ENCODE results near the gene ZFAND2A.
"Not testable (repeated sequence)": the region's sequence is repeated elsewhere in the genome, so short reads cannot be mapped to it uniquely, and the experiment has no call there.

Gene ZFAND2A

DNA sequence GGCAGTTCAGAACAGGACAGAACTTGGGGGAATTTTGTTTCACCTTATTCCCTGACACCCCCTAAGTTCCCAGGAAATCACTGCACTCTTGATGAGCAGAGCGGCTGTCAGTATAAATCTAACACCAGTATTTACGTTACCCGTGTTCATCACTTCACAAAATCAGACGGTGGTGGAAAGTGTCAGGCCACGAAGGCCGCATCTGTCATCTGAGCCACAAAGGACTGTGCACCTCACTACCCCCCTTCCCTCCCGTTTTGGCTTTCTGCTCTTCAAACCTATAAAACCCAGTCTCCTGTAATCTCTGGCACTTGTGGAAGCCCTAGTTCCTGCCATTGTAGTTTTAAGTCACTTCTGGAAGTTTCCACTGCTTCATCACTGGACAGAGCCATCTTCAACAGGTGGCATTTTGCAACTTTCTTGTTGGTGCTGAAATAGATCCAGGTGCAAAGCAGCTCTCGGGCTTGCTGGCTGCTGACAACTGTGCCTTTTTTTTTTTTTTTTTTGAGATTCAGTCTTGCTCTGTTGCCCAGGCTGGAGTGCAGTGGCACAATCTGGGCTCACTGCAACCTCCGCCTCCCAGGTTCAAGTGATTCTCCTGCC lies 9.5 kb downstream of the ZFAND2A start:
- no peak for DNase-seq

DNA sequence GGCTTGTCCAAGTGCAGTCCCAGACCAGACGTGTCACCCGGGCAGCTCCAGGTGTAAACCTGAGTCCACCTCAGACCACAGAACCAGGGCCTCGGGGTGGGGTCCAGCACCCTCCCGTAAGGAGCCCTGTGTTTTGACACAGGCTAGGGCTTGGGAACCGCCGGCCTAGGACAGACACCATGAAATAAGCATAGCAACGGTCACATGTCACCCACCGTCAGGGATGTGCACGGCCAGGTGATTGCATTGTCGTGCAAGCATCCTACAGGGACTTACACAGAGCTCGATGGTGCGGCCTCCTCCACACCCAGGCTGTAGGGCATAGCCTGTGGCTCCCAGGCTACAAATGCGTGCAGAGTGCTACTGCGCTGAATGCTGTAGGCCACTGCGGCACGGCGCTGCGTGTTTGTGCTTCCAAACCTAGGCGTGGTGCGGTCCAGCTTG lies 10.6 kb downstream of the ZFAND2A start:
- DNase-seq, result no peak

DNA sequence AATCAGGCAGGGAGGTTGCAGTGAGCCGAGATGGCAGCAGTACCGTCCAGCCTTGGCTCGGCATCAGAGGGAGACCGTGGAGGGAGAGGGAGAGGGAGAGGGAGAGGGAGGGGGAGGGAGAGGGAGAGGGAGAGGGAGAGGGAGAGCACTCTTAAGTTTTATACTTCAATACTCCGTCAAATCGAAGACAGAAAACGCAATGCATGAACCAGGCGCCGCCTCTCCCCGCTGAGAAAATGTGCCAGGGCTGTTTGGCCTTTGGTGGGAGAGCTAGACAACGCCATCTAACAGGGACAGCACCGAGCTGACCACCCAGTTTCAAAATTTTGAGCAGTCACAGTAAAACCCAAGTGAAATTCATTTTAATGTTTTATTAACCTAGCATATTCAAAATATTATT lies 12.1 kb downstream of the ZFAND2A start:
- not testable (repeated sequence) for DNase-seq

DNA sequence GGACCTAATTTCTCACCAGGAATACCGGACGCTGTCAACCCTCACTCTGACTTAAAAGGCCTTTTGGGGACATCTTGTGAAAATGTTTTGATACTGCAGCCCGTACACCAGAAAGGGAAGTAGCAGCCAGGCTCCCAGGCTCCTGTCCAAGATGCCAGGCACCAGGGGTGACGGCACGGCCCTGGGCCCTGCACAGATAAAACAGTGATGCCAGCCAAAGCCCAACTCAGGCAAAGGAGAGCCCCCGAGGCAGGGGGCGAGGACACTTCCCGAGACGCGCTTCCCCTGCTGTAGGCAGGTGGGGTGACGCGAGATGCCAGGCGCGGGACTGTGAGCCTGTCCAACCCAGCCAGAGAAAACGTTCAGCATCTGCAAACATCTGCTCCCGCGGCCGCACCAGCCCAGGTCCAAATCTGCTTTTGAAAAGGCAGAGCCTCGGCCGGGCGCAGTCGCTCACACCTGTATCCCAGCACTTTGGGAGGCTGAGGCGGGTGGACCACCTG lies 15.7 kb downstream of the ZFAND2A start:
- no peak for DNase-seq

DNA sequence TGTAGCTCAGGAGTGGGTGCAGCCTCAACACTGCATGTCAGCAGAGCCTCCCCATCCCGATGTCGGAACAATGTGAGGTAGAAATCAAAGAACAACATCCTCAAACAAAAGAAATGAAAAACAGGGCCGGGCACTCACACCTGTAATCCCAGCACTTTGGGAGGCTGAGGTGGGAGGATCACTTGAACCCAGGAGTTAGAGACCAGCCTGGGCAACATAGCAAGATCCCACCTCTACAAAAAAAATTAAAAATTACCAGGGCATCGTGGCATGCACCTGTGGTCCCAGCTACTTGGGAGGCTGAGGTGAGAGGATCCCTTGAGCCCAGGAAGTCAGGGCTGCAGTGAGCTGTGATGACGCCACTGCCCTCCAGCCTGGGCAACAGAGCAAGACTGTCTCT lies 17.0 kb downstream of the ZFAND2A start:
- not testable (repeated sequence) for DNase-seq

DNA sequence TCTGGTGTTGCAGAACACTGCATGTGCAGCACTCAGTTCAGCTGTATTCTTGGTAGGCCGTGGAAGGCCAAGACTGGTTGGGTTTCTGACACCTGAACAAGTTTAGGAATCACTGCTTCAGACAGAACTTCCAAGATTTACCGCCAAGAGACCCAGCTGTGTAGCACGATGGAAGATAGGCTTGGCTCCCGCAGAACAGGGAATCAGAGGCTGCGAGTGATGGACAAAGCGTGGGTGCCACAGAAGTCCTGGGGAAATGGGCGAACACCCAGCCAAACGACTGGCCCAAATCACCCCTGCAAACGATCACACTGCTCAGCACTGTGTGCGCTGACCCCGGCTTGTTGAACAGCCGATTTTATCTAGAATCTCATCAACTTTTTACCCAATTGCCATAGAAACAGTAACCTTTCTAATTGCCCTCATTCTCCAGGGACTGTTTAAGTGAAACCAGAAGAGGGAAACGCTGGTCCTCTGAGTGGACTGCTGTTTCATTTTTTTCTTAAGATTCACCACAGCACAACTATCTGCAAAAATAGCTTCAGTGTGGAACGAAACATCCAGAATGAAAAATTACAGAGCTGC lies 17.9 kb downstream of the ZFAND2A start:
- no peak for DNase-seq

DNA sequence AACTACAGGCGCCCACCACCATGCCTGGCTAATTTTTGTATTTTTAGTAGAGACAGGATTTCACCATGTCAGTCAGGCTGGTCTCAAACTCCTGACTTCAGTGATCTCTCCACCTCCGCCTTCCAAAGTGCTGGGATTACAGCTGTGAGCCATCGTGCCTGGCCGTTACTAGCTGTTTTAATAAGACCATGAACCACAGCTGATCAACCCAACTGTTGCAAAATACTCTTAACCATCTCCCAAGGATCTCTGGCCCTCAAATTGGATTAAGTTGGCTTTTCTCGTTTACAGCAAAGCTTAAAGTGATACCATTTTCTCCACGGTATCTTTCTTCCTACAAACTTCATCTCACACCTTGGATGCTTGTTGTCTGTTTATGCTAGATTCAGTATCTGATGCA lies 18.3 kb downstream of the ZFAND2A start:
- no peak for DNase-seq

DNA sequence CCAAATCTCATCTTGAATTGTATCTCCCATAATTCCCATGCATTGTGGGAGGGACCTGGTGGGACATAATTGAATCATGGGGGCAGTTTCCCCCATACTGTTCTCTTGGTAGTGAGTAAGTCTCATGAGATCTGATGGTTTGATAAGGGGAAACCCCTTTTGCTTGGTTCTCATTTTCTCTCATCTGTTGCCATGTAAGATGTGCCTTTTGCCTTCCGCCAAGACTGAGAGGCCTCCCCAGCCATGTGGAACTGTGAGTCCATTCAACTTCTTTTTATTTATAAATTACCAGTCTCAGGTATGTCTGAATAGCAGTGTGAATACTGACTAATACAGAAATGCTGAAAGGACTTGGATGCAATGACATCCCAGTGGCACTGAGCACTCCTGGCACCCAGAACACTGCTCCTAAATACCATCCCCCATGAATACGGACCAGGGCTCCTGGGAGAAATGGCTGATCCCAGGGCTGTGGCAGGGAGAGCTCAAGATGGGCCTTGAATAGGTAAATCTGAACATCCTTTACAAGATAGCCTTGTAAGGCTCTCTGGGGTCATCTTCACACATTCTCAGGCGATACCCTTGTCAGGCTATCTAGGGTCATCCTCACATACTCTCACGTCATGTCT lies 19.4 kb downstream of the ZFAND2A start:
- no peak for DNase-seq

DNA sequence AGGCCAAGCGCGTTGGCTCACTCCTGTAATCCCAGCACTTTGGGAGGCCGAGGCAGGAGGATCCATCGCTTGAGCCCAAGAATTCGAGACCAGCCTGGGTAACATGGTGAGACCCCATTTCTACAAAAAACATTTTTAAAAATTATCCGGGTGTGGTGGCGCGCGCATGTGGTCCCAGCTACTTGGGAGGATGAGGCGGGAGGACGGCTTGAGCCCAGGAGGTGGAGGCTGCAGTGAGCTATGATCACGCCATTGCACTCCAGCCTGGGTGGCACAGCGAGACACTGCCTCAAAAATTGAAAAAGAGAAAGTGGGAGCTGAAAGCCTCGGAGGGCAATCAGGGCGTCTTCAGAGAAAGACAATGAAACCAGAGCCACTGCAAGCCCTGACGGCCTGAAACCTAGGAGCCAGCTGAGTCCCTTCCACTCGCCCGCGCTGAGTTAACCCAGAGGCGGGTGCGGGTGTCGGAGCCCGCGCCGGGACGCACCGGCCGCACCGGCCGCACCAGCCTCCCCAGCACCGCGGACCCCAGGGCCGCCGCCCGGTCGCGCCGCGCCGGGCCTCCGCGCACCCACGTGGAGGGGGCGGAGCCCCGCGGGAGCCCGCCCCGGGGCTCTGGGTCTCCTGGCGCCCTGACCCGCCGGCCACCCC lies 22.4 kb downstream of the ZFAND2A start:
- DNase-seq, result no peak

DNA sequence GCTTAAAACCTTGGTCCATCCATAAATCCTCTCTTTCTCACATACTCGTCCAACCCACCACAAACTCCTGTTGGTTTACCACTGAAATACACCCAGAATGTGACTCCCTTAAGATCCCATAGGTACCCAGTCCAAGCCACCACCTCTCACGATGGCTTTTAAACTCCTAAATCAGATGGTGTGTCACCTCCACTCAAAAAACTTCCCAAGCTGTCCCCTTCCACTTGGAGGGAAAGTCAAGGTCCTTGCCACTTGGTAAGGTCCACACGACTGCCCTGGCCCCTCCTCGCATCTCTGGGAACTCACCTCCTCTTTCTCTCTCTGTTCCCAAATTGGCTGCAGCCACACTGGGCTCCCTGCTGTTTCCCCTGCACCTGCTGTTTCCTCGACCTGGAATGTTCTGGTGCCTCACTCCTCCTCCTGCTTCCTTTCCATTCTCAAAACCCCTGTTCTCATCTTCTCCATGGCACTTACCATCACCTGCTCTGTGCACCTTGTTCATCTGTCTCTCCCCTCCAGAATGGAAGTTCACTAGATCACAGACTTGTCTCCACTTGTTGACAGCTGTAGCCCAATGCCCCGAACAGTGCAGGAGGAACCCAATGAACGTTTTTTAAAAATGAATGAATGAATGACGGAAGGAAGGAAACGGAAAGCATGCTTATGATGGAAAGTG lies 23.0 kb downstream of the ZFAND2A start:
- no peak for DNase-seq

DNA sequence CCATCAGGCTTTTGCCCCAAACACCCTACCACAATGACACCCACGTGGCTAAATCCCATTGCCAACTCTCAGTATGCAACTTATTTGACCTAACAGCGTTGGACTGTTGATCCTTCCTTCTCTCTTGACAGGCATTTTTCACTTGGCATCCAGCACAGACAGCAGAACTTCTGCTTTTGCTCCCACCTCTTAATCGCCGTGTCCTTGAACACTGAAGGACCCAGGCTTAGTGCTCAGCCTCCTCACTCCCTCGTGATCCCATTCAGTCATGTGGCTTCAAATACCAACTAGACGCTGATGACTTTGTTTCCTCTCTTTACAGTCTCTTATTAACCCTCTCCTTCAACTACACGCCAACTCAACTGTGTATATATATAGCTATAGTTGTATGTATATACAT lies 25.0 kb downstream of the ZFAND2A start:
- no peak for DNase-seq

DNA sequence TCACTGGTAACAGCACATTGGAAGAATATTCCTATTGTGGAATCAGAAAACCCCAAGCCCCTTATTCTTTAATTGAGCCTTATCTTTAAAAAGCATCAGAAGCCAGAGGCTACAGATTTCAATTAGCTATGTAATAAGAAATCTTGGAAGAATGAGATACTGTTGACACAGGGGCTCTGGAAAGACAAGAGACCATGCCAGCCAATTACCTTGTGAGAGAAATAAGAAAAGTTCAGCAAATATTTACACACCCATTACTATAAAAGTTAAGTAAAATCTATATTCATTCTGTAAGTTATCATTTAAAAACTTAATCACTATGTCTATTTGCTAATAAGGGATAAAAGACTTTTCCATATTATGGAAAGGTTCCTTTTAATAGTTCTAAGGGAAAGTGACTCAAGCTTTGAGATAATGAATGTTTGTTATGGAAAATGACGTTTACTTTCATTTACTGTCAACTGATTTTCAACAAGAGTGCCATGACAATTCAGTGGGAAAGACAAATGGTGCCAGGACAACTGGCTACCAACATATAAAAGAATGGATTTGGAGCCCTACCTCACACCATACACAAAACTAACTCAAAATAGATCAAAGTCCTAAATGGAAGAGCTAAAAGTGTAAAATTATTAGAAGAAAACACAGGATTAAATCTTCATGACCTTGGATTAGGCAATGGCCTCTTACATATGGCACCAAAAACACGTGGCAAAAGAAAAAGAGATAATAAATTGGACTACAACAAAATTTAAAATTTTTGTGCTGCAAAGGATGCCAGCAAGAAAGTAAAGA lies 28.3 kb downstream of the ZFAND2A start:
- DNase-seq, result no peak

DNA sequence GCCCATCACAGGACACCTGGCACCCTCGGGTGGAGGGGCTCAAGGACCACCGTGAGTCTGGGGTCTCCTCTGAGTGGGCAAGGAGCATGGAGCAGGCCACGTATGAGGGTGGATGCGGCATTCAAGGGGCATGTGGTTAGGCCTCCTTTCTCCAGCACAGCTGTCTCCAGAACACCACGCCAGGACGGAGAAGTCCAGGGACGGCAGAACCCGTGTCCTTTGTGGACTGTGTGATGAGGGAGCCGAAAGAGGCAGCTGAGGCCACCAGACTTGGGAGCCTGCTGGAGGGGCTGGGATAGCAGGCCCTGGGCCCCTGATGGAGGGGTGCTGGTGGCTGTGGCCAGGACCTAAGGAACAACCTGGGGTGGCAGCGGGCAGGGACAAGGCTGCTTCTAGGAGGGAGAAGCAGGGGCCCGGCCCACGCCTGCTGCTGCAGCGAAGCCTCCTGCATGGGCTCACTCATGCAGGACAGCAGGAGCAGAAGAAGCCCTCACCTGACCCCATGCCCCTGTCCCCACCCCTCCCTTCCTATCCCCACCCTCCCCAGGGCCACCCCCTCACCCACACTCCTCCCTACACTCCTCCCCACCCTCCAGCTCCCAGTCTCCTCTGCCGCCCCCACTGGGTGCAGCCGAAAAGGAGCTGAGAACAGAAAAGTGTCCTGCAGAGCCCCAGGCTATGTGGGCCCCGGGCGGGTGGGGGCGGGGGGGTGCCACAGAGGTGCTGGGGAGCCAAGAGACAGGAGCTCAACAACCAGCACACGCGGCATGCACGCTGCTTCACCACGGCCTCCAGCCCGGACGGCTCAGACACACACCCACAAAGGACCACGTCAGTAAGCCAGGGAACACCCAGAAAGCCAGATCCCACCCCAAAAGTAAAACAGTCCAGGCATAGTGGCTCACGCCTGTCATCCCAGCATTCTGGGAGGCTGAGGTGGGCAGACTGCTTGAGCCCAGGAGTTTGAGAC lies 29.7 kb downstream of the ZFAND2A start:
- DNase-seq, result no peak

DNA sequence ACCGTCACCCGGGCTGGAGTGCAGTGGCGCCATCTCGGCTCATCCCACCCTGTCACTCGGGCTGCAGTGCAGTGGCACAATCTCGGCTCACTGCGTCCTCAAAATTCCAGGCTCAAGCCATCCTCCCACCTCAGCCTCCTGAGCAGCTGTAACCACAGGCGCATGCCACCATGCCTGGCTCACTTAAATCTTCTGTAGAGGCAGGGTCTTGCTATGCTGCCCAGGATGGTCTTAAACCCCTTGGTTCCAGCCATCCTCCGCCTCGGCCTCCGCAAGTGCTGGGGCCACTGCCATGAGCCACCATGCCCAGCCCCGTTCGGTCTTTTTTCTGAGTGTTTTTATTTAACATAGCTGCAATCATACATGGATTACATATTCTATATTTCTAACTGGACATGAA lies 30.6 kb downstream of the ZFAND2A start:
- no peak for DNase-seq

DNA sequence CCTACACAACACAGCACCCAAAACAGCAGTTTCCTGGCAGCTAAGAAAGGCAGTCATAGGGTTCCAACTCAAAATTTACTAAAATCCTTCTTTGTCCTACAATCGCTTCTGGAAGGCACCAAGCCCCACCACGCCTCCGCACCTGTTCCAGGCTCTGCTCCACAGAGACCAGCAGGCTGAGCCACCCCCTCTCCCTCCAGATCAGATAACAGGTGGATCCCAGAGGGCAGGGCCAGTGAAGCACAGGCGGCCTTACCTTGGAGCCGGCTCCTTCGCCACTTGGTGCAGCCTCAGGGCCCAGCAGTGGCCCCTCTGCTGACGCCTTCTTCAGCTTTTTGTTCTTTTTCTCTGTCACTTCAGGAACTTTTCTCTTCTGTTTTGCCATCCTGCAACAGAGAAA lies 33.0 kb downstream of the ZFAND2A start:
- DNase-seq, result no peak

DNA sequence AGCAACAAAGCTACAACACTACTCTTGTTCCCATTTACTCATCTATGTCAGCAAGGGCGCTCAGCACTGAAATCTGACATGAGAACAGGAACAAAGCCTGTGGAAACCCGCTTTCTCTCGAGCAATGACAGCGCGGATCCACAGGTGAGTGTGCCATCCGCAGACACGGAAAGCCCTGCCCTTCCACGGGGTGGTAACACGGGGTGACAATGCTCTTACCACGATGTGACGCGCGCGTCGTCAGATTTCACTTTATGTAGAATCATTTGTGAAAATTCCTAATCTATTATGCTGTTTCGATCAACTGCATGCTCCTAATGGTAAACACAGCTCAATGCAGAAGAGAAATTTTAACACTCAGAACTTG lies 34.4 kb downstream of the ZFAND2A start:
- DNase-seq, result no peak

DNA sequence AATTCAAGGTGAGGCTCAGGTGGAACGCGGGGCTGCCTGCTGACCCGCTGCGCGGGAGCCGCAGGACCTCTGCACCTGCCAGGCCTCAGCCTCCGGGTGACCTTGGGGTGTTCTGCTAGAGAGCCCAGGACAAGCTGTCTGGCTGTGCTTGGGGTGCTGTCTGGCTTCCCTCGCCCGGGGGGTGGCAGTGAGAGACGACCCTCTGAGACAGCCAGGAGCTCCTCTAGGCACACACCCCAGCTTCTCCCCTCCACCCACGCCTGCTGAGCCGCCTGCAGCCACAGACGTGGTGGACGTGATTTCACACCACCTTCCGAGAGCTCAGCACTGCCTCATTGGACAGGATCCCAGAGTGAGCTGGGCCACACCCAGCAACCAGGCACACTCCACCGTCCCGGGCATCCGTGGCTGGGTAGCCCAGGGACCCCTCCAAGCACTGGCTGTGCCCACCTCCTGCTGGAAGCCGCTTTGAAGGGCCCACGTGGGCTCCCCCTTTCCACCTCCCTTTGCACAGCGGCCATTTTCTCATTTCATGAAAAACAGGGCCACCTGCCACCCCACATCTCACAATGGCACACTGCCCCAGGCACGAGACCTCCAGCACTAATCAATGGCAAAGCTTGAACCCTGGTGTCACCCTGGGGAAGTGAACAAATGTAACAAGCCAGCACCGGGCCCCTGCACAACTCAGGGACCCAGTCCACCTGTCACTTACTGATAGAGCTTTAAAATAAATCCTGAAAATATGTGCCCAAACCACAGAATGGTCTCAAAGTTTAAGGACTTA lies 35.0 kb downstream of the ZFAND2A start:
- no peak for DNase-seq

DNA sequence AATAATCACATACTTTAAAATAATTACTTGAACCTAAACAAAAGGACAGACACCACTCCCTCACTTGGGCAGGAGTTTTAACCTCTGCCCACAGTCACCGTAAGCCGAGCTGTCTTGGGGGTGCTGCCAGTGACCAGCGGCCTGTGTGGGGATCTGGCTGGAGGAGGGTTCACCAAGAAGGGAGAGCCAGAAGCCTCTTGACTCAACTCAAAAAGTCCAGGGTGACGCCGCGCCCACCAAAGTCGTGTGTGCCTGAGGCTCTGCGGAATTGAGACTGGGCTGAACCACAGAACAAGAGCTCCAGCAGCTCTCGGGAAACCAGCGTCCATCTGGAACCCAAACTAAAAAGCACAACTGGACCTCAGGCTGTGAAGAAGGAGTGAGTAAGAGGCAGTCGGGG lies 35.8 kb downstream of the ZFAND2A start:
- no peak for DNase-seq

DNA sequence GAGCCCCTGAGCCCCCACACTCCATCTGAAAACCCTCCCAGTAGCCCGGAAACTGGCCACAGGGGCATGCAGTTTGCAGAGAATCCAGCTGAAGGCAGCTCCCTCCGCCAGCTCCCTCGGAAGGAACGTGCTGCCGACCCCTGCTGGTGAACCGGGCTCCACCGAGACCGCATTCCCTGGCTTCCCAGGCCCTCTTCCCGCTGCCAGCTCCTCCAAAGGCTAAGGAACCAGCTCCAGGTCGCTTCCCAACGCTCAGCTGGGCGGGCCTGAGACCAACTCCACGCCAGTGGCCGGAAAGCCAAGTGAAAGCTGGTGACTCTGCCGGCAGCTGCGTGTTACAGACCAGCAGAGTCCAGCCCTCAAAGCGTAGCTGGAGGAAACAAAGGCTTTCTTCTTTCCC lies 36.3 kb downstream of the ZFAND2A start:
- DNase-seq, result peak; percentile 56

DNA sequence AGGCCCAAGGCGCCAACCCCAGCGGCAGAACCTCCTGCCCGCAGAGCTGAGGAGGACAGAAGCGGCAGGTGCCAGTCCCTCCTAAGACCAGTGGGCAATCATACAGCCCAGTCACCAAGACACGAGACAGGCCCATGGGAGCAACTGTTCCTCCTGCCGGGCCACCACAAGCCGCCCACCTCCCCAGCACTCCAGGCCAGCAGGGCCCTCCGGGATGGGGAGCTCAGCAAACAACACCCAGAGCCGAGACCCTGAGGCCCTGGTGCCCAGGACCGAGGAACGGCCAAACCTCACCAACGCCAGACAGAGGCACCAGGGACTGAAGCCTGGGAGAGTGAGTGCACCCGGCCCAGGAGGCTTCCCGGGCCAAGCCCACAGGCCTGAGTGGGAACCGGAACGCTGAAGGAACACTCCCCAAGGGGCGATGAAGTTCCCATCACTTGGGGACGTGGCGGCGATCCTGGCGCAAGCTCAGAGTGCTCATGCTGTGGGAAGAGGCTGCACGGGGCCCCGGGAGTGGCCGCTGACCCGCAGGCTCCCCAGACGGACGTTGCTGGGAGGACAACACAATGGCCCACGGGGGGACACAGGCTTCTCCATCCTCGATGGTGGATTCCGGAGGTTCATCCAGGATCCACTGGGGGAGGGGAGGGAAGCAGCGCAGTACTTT lies 37.0 kb downstream of the ZFAND2A start:
- no peak for DNase-seq

All from fibroblast of skin of right quadriceps (primary cell).